IMR-90 (cell line): ENCODE measurements around the gene ERGIC1.
"Not testable (repeated sequence)": the region's sequence is repeated elsewhere in the genome, so short reads cannot be mapped to it uniquely, and the experiment has no call there.

Experiments
- CEBPB ChIP-seq: IDR thresholded peaks from 2 replicates; pipeline ENCODE4 v1.6.1; 2012; ENCODE audit warnings: low read depth, low read length, improper control_type of control experiment
- CHD1 ChIP-seq: IDR thresholded peaks from 2 replicates; pipeline ENCODE4 v1.6.1; 2012; ENCODE audit warnings: low read depth, low read length, improper control_type of control experiment
- POLR2A ChIP-seq: IDR thresholded peaks from 2 replicates; pipeline ENCODE4 v1.6.1; 2012; ENCODE audit warnings: mild to moderate bottlenecking, low read depth, low read length
- TF ChIP-seq, protein P1 (sequence below): conservative IDR thresholded peaks from 2 replicates; pipeline ENCODE4 v1.5.1; 2012; ENCODE audit warnings: mild to moderate bottlenecking, low read depth, low read length, improper control_type of control experiment
- TF ChIP-seq, protein P2 (sequence below): fragments of 150-350 bp; IDR thresholded peaks from 2 replicates; pipeline ENCODE4 v1.6.1; 2017; ENCODE audit warnings: mild to moderate bottlenecking, antibody characterized with exemption, low read length, low read depth

DNA sequence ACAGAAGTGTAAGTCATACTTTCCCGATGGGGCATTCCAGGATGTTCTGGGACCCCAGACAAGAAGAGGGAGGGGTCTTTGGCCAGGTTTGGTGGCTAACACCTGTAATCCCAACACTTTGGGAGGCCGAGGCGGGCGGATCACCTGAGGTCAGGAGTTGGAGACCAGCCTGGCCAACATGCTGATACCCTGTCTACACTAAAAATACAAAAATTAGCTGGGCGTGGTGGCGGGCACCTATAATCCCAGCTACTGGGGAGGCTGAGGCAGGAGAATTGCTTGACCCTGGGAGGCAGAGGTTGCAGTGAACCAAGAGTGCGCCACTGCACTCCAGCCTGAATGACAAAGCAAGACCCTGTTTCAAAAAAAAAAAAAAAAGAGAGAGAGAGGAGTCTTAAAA, 63.0 kb downstream of the ERGIC1 start:
- TF ChIP-seq, protein P1, sequence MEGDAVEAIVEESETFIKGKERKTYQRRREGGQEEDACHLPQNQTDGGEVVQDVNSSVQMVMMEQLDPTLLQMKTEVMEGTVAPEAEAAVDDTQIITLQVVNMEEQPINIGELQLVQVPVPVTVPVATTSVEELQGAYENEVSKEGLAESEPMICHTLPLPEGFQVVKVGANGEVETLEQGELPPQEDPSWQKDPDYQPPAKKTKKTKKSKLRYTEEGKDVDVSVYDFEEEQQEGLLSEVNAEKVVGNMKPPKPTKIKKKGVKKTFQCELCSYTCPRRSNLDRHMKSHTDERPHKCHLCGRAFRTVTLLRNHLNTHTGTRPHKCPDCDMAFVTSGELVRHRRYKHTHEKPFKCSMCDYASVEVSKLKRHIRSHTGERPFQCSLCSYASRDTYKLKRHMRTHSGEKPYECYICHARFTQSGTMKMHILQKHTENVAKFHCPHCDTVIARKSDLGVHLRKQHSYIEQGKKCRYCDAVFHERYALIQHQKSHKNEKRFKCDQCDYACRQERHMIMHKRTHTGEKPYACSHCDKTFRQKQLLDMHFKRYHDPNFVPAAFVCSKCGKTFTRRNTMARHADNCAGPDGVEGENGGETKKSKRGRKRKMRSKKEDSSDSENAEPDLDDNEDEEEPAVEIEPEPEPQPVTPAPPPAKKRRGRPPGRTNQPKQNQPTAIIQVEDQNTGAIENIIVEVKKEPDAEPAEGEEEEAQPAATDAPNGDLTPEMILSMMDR = not testable (repeated sequence)
- not testable (repeated sequence) for TF ChIP-seq CEBPB, POLR2A, CHD1
- TF ChIP-seq, protein P2, sequence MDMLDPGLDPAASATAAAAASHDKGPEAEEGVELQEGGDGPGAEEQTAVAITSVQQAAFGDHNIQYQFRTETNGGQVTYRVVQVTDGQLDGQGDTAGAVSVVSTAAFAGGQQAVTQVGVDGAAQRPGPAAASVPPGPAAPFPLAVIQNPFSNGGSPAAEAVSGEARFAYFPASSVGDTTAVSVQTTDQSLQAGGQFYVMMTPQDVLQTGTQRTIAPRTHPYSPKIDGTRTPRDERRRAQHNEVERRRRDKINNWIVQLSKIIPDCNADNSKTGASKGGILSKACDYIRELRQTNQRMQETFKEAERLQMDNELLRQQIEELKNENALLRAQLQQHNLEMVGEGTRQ = not testable (repeated sequence)
